Umbilical cord (tissue), 2 donors: ENCODE measurements around the gene TPSG1. TPM values are rescaled to one million over a fixed set of nuclear protein-coding genes. Genes with fewer than 3 reads are reported as not detected.
"Not testable (repeated sequence)": the region's sequence is repeated elsewhere in the genome, so short reads cannot be mapped to it uniquely, and the experiment has no call there.

Source experiments
- DNase-seq: peaks from one replicate; pipeline ENCODE4 v3.0.0-alpha.2; 2015; ENCODE audit warnings: low spot score
- total RNA-seq: library from RNA; depleted of rRNA; stranded (reverse); fragments of >200 nt; gene quantifications from one replicate; pipeline ENCODE4 v1.2.3, GENCODE V29; 2014; ENCODE audit warnings: low replicate concordance; ENCODE audit not compliant: insufficient read depth

The TPSG1 gene
- total RNA-seq, 1 donor from 2014 or later, result not detected

DNA sequence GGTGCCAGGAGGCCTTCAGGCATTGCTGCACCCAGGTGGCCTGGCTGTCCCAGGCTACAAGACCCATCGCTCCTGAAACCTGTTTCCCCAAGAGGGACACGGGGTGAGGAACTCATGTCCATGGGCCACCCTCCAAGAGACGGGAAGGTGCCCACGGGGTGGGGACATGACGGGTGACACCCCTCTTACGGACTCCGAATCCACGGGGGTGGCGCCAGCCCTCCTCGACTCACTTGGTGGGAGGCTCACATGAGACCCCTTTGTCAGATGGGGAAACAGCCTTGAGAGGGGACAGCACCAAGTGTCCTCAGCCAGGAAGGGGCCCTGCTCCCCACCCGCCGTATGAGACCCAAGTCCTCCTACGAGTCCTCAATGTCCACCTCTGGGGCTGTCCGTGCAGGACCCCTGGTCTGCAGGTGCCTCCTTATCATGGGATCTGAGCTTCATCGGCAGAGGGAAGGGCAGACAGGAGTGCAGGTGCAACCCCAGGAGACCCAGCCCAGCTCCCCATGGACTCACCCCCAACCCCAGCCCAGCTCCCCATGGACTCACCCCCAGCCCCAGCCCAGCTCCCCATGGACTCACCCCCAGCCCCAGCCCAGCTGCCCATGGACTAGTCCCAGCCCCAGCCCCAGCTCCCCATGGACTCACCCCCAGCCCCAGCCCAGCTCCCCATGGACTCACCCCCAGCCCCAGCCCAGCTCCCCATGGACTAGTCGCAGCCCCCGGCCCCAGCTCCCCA, 5.6 kb upstream of the TPSG1 start:
- not testable (repeated sequence) for DNase-seq

- not testable (repeated sequence) for DNase-seq
These were observed 5.0 kb upstream of the TPSG1 start, which contains the start of gene TPSB2 for GRCh38 chr16:1230084-1230470. TPSB2 (minus strand) TSS chr16:1230184; CDS start chr16:1229951, 233 bp downstream.

DNA sequence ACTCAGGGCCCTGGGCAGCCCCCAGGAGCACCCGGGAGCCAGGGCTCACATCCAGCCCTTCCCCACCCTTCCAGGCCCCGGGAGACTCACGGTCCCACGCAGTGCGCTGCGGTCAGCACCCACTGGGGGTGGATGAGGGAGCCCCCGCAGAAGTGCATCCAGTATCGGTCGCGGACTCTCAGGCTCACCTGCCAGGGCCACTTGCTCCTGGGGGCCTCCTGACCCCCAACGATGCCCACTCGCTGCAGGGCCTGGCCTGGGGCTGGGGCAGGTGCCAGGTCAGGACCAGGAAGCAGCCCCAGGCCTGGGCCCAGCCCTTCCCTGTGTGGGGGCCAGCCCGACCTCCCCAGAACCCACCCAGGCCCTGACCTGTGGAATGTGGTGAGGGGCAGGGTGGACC, 4.4 kb upstream of the TPSG1 start:
- DNase-seq, result not testable (repeated sequence)

DNA sequence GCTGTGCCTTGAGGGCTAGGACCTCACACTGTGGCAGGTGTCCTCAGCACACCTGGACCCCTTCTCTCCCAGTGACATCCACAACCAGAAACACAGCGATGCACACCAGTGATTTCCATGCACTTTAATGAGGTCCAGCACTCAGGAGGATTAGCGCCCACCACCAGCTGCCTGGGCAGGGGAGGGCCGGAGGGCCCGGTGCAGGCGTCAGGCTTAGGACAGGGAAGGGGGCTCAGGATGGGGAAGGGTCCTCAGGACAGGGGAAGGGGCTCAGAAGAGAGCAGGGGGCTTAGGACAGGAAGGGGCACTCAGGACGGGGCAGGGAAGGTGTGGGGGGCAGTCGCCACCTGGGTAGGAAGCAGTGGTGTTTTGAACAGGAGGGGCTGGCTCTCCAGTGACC, 3.2 kb upstream of the TPSG1 start:
- DNase-seq, result not testable (repeated sequence)

DNA sequence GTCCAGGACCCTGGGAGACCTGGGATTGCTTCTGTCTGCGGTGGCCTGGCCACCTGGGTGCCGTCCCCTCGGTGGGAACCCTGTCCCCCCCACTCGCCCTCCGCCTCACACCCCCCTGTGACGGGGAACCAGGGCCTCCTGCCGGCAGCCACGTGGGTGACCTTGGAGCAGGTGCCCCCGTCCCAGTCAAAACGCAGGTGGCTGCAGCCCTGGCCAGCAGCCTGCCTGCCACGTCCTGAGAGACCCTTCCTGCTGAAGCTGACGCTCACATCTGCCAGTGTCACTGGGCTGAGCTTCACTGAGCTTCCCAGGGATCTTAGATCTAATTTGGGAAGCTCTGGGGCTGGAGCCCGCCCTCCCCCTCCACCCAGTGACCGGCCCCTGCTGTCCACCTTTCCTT, 1.6 kb upstream of the TPSG1 start:
- DNase-seq, result not testable (repeated sequence)

GRCh38 chr16:1225728-1226311, 752 bp upstream of the TPSG1 start:
- DNase-seq, result not testable (repeated sequence)

DNA sequence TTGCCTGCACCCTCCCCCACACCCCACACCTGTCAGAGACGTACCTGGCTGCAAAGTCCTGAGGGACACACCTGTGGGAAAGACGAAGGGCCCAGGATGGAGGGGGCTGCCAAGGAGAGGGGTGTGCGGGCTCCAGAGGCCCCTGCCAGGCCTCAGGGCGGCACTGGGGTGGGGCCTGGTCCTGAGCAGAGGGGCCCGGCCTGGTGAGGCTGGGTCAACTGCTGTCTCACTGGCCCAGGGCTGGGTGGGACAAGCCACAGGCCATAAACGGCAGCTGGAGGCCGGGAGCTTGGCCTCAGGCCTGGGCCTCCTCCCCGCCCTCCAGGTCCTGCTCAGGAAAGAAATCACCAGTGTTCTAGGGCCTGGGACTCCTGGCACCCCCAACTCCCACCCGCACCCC, 510 bp downstream of the TPSG1 start:
- no peak for DNase-seq

GRCh38 chr16:1223355-1224214, 1.5 kb downstream of the TPSG1 start:
- DNase-seq, result no peak

GRCh38 chr16:1222553-1223354, 2.3 kb downstream of the TPSG1 start:
- DNase-seq, result no peak

- DNase-seq, result no peak
These were observed 3.2 kb downstream of the TPSG1 start for GRCh38 chr16:1221628-1222552.

DNA sequence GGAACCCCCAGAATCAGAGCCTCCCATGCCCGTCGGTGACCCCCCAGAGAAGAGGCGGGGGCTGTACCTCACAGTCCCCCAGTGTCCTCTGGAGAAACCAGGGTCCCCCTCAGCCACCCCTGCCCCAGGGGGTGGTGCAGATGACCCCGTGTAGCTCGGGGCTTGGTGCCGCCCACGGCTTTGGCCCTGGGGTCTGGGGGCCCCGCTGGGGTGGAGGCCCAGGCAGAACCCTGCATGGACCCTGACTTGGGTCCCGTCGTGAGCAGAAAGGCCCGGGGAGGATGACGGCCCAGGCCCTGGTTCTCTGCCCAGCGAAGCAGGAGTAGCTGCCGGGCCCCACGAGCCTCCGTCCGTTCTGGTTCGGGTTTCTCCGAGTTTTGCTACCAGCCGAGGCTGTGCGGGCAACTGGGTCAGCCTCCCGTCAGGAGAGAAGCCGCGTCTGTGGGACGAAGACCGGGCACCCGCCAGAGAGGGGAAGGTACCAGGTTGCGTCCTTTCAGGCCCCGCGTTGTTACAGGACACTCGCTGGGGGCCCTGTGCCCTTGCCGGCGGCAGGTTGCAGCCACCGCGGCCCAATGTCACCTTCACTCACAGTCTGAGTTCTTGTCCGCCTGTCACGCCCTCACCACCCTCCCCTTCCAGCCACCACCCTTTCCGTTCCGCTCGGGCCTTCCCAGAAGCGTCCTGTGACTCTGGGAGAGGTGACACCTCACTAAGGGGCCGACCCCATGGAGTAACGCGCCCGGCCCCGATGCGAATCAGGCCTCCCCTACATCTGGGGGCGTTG, 4.0 kb downstream of the TPSG1 start:
- no peak for DNase-seq

GRCh38 chr16:1220098-1220728, 4.9 kb downstream of the TPSG1 start:
- no peak for DNase-seq

- DNase-seq, result no peak
These were observed 6.0 kb downstream of the TPSG1 start for GRCh38 chr16:1218930-1219611.

- no peak for DNase-seq
These were observed 6.8 kb downstream of the TPSG1 start for GRCh38 chr16:1218061-1218929.

DNA sequence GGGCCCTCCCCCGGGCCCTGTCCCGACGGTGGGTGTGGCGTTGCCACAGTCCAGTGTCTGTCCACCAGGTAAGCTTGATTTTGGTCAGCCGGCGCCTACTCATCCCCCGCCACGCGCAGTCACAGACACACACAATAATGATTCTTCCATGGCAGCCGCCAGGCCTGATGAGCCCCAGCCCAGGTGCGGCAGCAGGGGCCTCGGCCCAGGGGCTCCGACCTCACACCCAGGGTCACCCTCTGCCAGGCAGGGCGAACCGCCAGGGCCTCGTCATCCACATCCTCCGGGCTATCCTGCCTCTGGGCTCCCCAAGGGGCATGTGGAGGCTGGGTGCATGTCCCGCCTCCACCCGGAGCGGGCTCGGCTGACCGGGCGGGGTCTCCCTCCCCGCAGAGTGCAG, 7.5 kb downstream of the TPSG1 start:
- DNase-seq, result no peak

GRCh38 chr16:1216681-1217400, 8.2 kb downstream of the TPSG1 start:
- no peak for DNase-seq

DNA sequence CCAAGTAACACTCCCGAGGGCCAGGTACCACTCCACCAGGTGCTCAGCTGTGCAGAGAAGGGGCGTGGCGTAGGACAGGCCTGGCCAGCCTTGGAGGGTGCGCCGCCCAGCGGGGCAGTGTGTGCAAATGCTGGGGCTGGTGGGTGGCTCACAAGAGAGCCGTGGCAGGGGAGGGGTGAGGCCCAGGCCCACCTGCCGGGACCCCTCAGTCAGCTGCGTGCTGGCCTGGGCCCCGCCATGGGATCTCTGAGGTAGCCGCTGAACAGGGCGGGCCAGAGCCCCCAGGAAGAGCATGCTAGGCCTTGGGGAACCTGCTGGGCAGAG, 8.8 kb downstream of the TPSG1 start:
- DNase-seq, result no peak
